OCI-LY3 (cell line): Measurements from ENCODE around the gene POU6F2.

ENCODE experiments used
- EZH2phosphoT487 ChIP-seq: fragments of 200-600 bp; shearing (Covaris generic); IDR thresholded peaks from 2 replicates; pipeline ENCODE4 v1.6.1; 2018; ENCODE audit warnings: antibody characterized with exemption, mixed run types, low read depth
- TF ChIP-seq, protein P1 (sequence below): fragments of 200-600, 300-600 bp; sonication (generic); IDR thresholded peaks from 2 replicates; pipeline ENCODE4 v1.5.1; 2014; ENCODE audit warnings: antibody characterized with exemption, low read length, low read depth

DNA sequence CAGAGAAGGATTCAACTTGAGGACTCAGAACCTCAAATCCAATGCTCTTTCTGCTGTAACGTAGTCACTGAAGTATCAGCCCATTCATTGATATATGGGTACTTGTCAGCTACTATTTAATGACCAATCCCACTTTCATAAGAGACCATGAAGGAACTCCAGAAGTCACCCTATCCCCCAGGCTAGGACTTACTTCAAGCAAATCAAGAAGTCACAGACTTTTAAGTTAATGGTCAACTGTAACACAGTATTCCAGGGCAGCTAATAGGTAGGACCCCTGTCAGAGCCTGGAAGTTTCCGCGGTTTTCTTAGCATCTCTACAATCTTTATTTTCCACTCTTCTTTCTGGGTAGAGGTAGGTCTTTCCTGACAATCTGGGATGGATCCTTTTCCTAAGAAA lies 269.9 kb downstream of the POU6F2 start:
- TF ChIP-seq, protein P1, sequence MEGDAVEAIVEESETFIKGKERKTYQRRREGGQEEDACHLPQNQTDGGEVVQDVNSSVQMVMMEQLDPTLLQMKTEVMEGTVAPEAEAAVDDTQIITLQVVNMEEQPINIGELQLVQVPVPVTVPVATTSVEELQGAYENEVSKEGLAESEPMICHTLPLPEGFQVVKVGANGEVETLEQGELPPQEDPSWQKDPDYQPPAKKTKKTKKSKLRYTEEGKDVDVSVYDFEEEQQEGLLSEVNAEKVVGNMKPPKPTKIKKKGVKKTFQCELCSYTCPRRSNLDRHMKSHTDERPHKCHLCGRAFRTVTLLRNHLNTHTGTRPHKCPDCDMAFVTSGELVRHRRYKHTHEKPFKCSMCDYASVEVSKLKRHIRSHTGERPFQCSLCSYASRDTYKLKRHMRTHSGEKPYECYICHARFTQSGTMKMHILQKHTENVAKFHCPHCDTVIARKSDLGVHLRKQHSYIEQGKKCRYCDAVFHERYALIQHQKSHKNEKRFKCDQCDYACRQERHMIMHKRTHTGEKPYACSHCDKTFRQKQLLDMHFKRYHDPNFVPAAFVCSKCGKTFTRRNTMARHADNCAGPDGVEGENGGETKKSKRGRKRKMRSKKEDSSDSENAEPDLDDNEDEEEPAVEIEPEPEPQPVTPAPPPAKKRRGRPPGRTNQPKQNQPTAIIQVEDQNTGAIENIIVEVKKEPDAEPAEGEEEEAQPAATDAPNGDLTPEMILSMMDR, result no peak
- TF ChIP-seq EZH2phosphoT487, result no peak
